GM23248 (cell line): ENCODE measurements around the gene FBXL3.
"Not testable (repeated sequence)": the region's sequence is repeated elsewhere in the genome, so short reads cannot be mapped to it uniquely, and the experiment has no call there.

Experiments used
- EZH2 ChIP-seq: fragments of 200-600 bp; sonication (generic); IDR thresholded peaks from 2 replicates; pipeline ENCODE4 v1.6.1; 2018; ENCODE audit warnings: antibody characterized with exemption, mild to moderate bottlenecking; ENCODE audit not compliant: insufficient read depth, poor library complexity, severe bottlenecking
- EZH2phosphoT487 ChIP-seq: fragments of 200-600 bp; sonication (generic); IDR thresholded peaks from 2 replicates; pipeline ENCODE4 v1.6.1; 2018; ENCODE audit warnings: antibody characterized with exemption, moderate library complexity, mild to moderate bottlenecking, low read depth; ENCODE audit not compliant: insufficient read depth

GRCh38 chr13:77008337-77008736 is 18.6 kb downstream of the FBXL3 start:
- TF ChIP-seq EZH2, EZH2phosphoT487: not testable (repeated sequence)
